Measurements from ENCODE around the gene MRPL40.
A peak's percentile ranks its signal among the peaks of the same experiment; 100 is the strongest.

MRPL40 gene

GRCh38 chr22:19442166-19442565 is 9.8 kb downstream of the MRPL40 start:
- no peak for DNase-seq

- no peak for DNase-seq
Measured at GRCh38 chr22:19443544-19444211, 11.3 kb downstream of the MRPL40 start.

GRCh38 chr22:19445279-19445982 is 13.1 kb downstream of the MRPL40 start:
- peak; percentile 18 for DNase-seq

- no peak for DNase-seq
Measured at GRCh38 chr22:19446603-19447329, 14.4 kb downstream of the MRPL40 start.

GRCh38 chr22:19447330-19448075 is 15.2 kb downstream of the MRPL40 start, which contains the start of gene C22orf39:
TSS of gene C22orf39 (minus strand) at chr22:19447711. CDS start at chr22:19447688, 23 bp downstream.
- peak; percentile 88 for DNase-seq

GRCh38 chr22:19448076-19448607 is 15.8 kb downstream of the MRPL40 start:
- peak; percentile 62 for DNase-seq

GRCh38 chr22:19448739-19449421 is 16.5 kb downstream of the MRPL40 start:
- peak; percentile 66 for DNase-seq

- no peak for DNase-seq
Measured at GRCh38 chr22:19449422-19449767, 17.1 kb downstream of the MRPL40 start.

GRCh38 chr22:19450363-19451175 is 18.2 kb downstream of the MRPL40 start:
- no peak for DNase-seq

GRCh38 chr22:19451570-19451969 is 19.2 kb downstream of the MRPL40 start:
- no peak for DNase-seq

- DNase-seq = no peak
Measured at GRCh38 chr22:19453718-19454117, 21.4 kb downstream of the MRPL40 start.

- no peak for DNase-seq
Measured at GRCh38 chr22:19454156-19454555, 21.8 kb downstream of the MRPL40 start.

- no peak for DNase-seq
Measured at GRCh38 chr22:19455033-19455432, 22.7 kb downstream of the MRPL40 start.

GRCh38 chr22:19455585-19456370 is 23.4 kb downstream of the MRPL40 start:
- DNase-seq = no peak

- DNase-seq = no peak
Measured at GRCh38 chr22:19456541-19456940, 24.2 kb downstream of the MRPL40 start.

GRCh38 chr22:19457828-19458428 is 25.6 kb downstream of the MRPL40 start:
- DNase-seq = no peak

- no peak for DNase-seq
Measured at GRCh38 chr22:19460036-19460435, 27.7 kb downstream of the MRPL40 start.

GRCh38 chr22:19461506-19461905 is 29.2 kb downstream of the MRPL40 start:
- no peak for DNase-seq

GRCh38 chr22:19463008-19463407 is 30.7 kb downstream of the MRPL40 start:
- DNase-seq = no peak
